Endothelial cell of umbilical vein (primary cell): ENCODE results near the gene COQ9. TPM values are rescaled to one million over a fixed set of nuclear protein-coding genes. Genes with fewer than 3 reads are reported as not detected.

Source experiments
- BruUV-seq: library from RNA; stranded (reverse); fragments of 400-500 nt; replicated peaks from 2 replicates; lab custom pipeline; 2021; lab: Mats Ljungman, UMichigan
- CTCF ChIA-PET: fragments of 300-600, 350-600 bp; sonication (Branson Sonifier 250); formaldehyde crosslinking; loops from one replicate; lab custom pipeline; 2021; ENCODE audit warnings: antibody characterized with exemption, inconsistent platforms; lab: Charles Lee
- POLR2A ChIA-PET: fragments of 300-600, 350-600 bp; sonication (Branson Sonifier 250); formaldehyde crosslinking; loops from one replicate; lab custom pipeline; 2021; ENCODE audit warnings: antibody characterized with exemption, inconsistent platforms; lab: Charles Lee
- DNase-seq: peaks from one replicate; pipeline ENCODE4 v3.0.0-alpha.2; 2011; ENCODE audit warnings: low read depth, low spot score
- FAIRE-seq: peaks from 2 replicates; lab custom pipeline; 2011; peaks lifted over from hg19 to GRCh38; lab: Jason Lieb, UNC
- H2AFZ ChIP-seq: 2 replicates; pipeline ENCODE4 v1.6.0; 2012; ENCODE audit warnings: low read depth, low read length, control low read depth, inconsistent platforms
- H3K27ac ChIP-seq: 2 replicates; pipeline ENCODE4 v1.5.1; 2011; ENCODE audit warnings: low read depth, mild to moderate bottlenecking, control low read depth, low read length, moderate library complexity; ENCODE audit not compliant: insufficient read depth
- H3K27me3 ChIP-seq, 2 experiments: 2 replicates each; pipeline versions ENCODE4 v1.6.0 to v1.6.1; 2011; ENCODE audit warnings: low read length in 2 of 2, mixed read lengths in 1 of 2; ENCODE audit not compliant: control insufficient read depth in 2 of 2, insufficient read depth in 2 of 2
- H3K36me3 ChIP-seq, 2 experiments: 2 replicates in 1 of 2; 3 replicates in 1 of 2; pipeline ENCODE4 v1.5.1; 2011; ENCODE audit warnings: low read length in 2 of 2, mild to moderate bottlenecking in 1 of 2, moderate library complexity in 1 of 2; ENCODE audit not compliant: control insufficient read depth in 2 of 2, insufficient read depth in 2 of 2; ENCODE audit errors: extremely low read depth in 1 of 2
- H3K4me1 ChIP-seq: 3 replicates; pipeline ENCODE4 v1.5.1; 2011; ENCODE audit warnings: mild to moderate bottlenecking, low read length; ENCODE audit not compliant: control insufficient read depth, insufficient read depth; ENCODE audit errors: extremely low read depth
- H3K4me2 ChIP-seq: 2 replicates; pipeline ENCODE4 v1.6.1; 2011; ENCODE audit warnings: low read length, control low read depth, mixed read lengths; ENCODE audit not compliant: insufficient read depth
- H3K4me3 ChIP-seq, 3 experiments: fragments of 200-600 bp in 1 of 3; sonication (generic), shearing (Covaris generic) in 1 of 3; replicated peaks in 1 of 3; 2 replicates each; pipeline ENCODE4 v1.5.1; 2011 to 2016; ENCODE audit warnings: control low read depth in 3 of 3, low read length in 3 of 3, mild to moderate bottlenecking in 2 of 3, inconsistent platforms in 1 of 3, low read depth in 1 of 3, moderate library complexity in 1 of 3; ENCODE audit not compliant: insufficient read depth in 1 of 3
- H3K79me2 ChIP-seq: 2 replicates; pipeline ENCODE4 v1.6.0; 2012; ENCODE audit warnings: low read length, inconsistent platforms; ENCODE audit not compliant: control insufficient read depth, insufficient read depth
- H3K9ac ChIP-seq: replicated peaks from 2 replicates; pipeline ENCODE3; 2011; ENCODE audit warnings: low read length, control low read depth; ENCODE audit not compliant: insufficient read depth; ENCODE audit errors: extremely low read depth
- H3K9me1 ChIP-seq: replicated peaks from 3 replicates; pipeline ENCODE4 v1.6.0; 2011; ENCODE audit warnings: mild to moderate bottlenecking, low read length; ENCODE audit not compliant: control insufficient read depth, insufficient read depth; ENCODE audit errors: extremely low read depth
- H3K9me3 ChIP-seq: replicated peaks from 2 replicates; pipeline ENCODE4 v1.5.1; 2012; ENCODE audit warnings: low read length, inconsistent platforms; ENCODE audit not compliant: control insufficient read depth, insufficient read depth
- H4K20me1 ChIP-seq: replicated peaks from 2 replicates; pipeline ENCODE3; 2011; ENCODE audit warnings: mild to moderate bottlenecking, low read length; ENCODE audit not compliant: control insufficient read depth, insufficient read depth; ENCODE audit errors: extremely low read depth
- CTCF ChIP-seq, 2 donors: IDR thresholded peaks; 1 replicate in 1 of 2; 2 replicates in 1 of 2; pipeline ENCODE4 v1.5.1; 2011; ENCODE audit warnings: low read length in 2 of 2, mild to moderate bottlenecking in 2 of 2, moderate library complexity in 2 of 2, control low read depth in 1 of 2, inconsistent platforms in 1 of 2, low read depth in 1 of 2; ENCODE audit not compliant: insufficient read depth in 1 of 2; ENCODE audit errors: extremely low read depth in 1 of 2
- EZH2 ChIP-seq: IDR thresholded peaks from 2 replicates; pipeline ENCODE4 v1.6.1; 2012; ENCODE audit warnings: borderline replicate concordance, low read depth, mild to moderate bottlenecking, moderate library complexity, low read length, inconsistent platforms; ENCODE audit not compliant: severe bottlenecking
- FOS ChIP-seq: IDR thresholded peaks from 2 replicates; pipeline ENCODE4 v1.6.1; 2011; ENCODE audit warnings: mild to moderate bottlenecking, low read length, moderate library complexity, borderline replicate concordance; ENCODE audit not compliant: insufficient read depth
- GATA2 ChIP-seq: IDR thresholded peaks from 2 replicates; pipeline ENCODE4 v1.7.0; 2011; ENCODE audit warnings: low read depth, mild to moderate bottlenecking, moderate library complexity, mixed read lengths, low read length; ENCODE audit not compliant: insufficient read length, insufficient read depth
- JUN ChIP-seq: IDR thresholded peaks from 2 replicates; pipeline ENCODE4 v1.6.1; 2011; ENCODE audit warnings: borderline replicate concordance, low read depth; ENCODE audit not compliant: insufficient read length, insufficient read depth
- MAX ChIP-seq: IDR thresholded peaks from 2 replicates; pipeline ENCODE4 v1.6.1; 2011; ENCODE audit not compliant: insufficient read depth, insufficient read length
- MYC ChIP-seq: IDR thresholded peaks from one replicate; pipeline ENCODE4 v1.6.1; 2011; ENCODE audit warnings: mild to moderate bottlenecking, low read depth, low read length
- POLR2A ChIP-seq: IDR thresholded peaks from 2 replicates; pipeline ENCODE4 v1.6.1; 2012; ENCODE audit warnings: low read depth, mild to moderate bottlenecking, control low read depth, low read length
- POLR2AphosphoS5 ChIP-seq: IDR thresholded peaks from 2 replicates; pipeline ENCODE4 v1.6.1; 2012; ENCODE audit warnings: low read depth, mild to moderate bottlenecking, control low read depth, low read length, moderate library complexity; ENCODE audit not compliant: insufficient read depth
- dilution Hi-C: fragments of 300-500 bp; cut with MboI; formaldehyde crosslinking; loops from one replicate; pipeline ENCODE4 v1.15.0; 2019; ENCODE audit warnings: low sequenced_read_pairs; ENCODE audit not compliant: extremely low pct_ligation_motif_present
- intact Hi-C: fragments of 100-400 bp; cut with micrococcal nuclease; formaldehyde crosslinking; loops from one replicate; pipeline ENCODE4 v1.10.0; 2022
- polyA plus RNA-seq, 4 experiments: library from polyadenylated mRNA; depleted of rRNA in 3 of 4; stranded (reverse) in 3 of 4; unstranded in 1 of 4; fragments of >200 nt; gene quantifications; 2 replicates each; pipeline versions ENCODE4 v1.2.1 to v1.2.3, GENCODE V29; 2011 to 2012; ENCODE audit warnings: missing spikeins in 1 of 4
- total RNA-seq: library from RNA; stranded (reverse); gene quantifications from 2 replicates; pipeline ENCODE4 v1.2.3, GENCODE V29; 2021

COQ9 gene
- total and polyA plus RNA-seq, 2 donors (not counting 3 experiments of a cell fraction or from before 2014, with no cell fraction given): 42.5 to 78.3 TPM

GRCh38 chr16:57473176-57473840 is 26.0 kb downstream of the COQ9 start:
- BruUV-seq: TSS peak; percentile 17
- TF ChIP-seq MAX: no peak
- no peak for TF ChIP-seq EZH2
- no peak for TF ChIP-seq GATA2
- TF ChIP-seq POLR2AphosphoS5: no peak
- TF ChIP-seq POLR2A: no peak
- TF ChIP-seq JUN: no peak
- TF ChIP-seq CTCF (IDR thresholded peaks at IDR 0.05; ENCODE audit: extremely low read depth in 1 of 2, insufficient read depth in 1 of 2, low read depth in 1 of 2, low read length in 2 of 2): no peak
- TF ChIP-seq FOS: no peak
- TF ChIP-seq MYC: no peak
- H3K4me2 ChIP-seq: no peak overlapping the region
- intact Hi-C loops (loop anchor here (10.0 kb wide), 1 partner anchor 171 kb away; no protein-coding TSS in a partner anchor), dilution Hi-C loops (no loop called here)
- H3K27me3 ChIP-seq: no peaks in the 10 kb centered on the region
- H3K9me3 ChIP-seq: no peaks in the 10 kb centered on the region
- DNase-seq (no peak), FAIRE-seq (no peak)
- ChIA-PET CTCF (interaction anchor here (3.5 to 4.8 kb wide), 3 partner anchors 10 to 47 kb away, joined by 17 to 25 read pairs (median 24); partner anchors contain the start of gene POLR2C), POLR2A (no interaction called here)
- H3K9ac ChIP-seq: no peak overlapping the region
- H3K4me3 ChIP-seq: no peak overlapping the region
- peaks cover 18% of the 10 kb centered on the region for H3K4me1 ChIP-seq
- H3K36me3 ChIP-seq: peaks cover 13 to 48% of the 10 kb centered on the region in 2 experiments
- peaks cover 5% of the 10 kb centered on the region for H3K79me2 ChIP-seq
- no peaks in the 10 kb centered on the region for H3K9me1 ChIP-seq
- H2AFZ ChIP-seq: no peak overlapping the region
- no peaks in the 10 kb centered on the region for H4K20me1 ChIP-seq
- no peak overlapping the region for H3K27ac ChIP-seq
